CD4-positive, alpha-beta T cell treated with Interferon gamma for 1 hour (primary cell): ENCODE results near the gene MTMR2.

ENCODE experiments used
- DNase-seq: peaks from one replicate; pipeline ENCODE4 v3.0.0-alpha.2; 2020

MTMR2 gene

DNA sequence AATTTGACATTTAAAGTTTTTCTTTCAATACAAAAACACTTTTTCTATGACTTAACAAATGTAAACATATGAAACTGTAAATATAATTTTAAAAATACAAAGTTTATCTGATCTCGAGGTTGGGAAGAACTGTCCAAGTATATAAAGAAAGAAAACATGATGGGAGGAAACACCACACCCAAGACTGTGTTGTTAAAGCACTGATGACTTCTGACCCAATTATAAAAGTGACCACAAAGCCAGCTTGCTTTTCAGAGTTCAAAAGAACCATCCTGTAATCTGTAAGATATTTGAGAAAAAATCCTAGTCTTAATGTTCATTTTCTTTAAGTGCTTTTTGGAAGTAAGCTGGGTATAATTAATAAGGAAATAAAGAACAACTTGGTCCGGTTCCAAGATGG is 118.0 kb downstream of the MTMR2 start:
- no peak for DNase-seq

- DNase-seq: no peak
Observed at GRCh38 chr11:95803973-95804372, 119.9 kb downstream of the MTMR2 start.

GRCh38 chr11:95802806-95803205 is 121.1 kb downstream of the MTMR2 start:
- no peak for DNase-seq

DNA sequence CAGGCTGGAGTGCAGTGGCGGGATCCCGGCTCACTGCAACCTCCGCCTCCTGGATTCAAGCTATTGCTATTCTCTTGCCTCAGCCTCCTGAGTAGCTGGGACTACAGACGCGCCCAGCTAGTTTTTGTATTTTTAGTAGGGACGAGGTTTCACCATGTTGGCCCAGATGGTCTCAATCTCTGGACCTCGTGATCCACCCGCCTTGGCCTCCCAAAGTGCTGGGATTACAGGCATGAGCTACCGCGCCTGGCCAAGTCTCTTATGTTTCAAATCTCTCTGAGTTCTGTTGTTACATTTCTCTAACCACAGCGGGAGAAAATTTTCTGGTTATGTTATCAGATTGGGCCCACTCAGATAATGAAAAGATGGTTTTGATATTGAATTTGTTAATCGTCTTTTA is 123.5 kb downstream of the MTMR2 start:
- DNase-seq: no peak

DNA sequence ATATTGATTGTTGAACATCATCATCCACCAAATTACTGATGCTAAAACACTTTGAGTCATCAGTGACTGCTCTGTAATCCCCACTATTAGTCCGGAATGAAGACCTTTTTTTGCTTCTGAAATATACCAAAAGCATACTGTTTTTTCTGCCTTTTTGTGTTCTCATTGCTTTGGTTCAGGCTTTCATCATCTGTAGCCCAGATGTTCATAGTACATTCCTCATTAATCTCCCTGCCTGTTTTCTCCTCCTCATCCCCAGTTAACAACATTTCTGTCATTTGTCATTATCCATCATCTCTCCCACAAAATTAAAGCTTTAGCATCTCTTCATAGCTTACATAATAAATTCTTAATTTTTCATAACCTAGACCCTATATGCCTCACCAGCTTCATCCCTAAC is 124.4 kb downstream of the MTMR2 start:
- no peak for DNase-seq

DNA sequence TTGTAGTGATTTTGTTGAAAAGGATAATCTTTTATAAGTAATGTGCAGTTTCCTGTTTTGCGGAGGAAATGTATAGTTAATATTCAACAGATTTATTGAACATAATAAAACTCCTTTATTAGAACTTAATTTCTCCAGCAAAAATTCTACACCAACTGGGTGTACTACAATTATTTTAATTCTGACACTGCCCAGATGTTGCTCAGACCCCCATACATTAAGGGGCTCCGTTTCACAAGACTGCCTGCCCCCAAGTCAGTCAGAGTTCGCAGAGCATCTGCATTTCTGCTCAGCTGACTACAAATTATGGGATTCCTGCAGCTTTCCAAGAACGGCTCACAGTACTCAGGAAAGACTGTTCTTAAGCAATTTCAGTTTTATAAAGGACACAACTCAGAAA is 127.4 kb downstream of the MTMR2 start:
- no peak for DNase-seq

GRCh38 chr11:95795627-95796295 is 128.1 kb downstream of the MTMR2 start:
- no peak for DNase-seq

DNA sequence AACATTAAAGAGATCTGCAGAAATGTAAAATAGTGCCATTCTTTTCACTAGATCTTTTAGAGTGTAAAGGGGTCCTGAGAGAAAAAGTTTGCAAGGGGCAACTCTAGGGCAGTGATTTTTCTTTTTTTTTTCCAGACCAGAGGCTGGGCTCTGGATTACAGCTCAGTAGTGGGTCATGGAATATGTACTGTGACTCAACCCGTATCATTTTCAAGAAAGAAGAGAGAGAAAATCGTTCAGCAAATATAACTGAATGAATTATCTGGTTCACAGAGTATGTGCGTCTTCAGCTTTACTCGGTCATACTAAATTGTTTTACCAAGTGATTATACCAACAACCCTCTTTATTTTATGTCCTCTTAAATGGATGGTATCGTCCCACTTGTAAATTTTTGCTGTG is 129.8 kb downstream of the MTMR2 start:
- no peak for DNase-seq

DNA sequence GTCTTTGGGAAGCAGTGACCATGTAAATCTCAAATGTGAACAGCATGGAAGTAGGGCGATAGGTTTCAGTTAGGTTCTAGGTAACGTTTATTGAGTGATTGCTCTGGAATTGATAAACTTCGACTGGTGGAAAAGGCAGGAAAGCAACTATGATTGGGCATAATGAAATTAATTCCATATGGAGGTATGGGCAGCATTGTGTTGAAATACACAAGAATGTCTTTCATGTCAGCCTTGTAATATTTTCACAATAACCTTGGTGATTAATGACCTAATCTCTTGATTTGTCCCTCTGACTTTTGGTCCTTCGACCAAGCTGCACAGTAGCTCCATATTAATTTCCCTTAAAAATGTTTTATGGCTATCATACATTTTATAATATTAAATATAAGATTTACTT is 130.8 kb downstream of the MTMR2 start:
- no peak for DNase-seq

DNA sequence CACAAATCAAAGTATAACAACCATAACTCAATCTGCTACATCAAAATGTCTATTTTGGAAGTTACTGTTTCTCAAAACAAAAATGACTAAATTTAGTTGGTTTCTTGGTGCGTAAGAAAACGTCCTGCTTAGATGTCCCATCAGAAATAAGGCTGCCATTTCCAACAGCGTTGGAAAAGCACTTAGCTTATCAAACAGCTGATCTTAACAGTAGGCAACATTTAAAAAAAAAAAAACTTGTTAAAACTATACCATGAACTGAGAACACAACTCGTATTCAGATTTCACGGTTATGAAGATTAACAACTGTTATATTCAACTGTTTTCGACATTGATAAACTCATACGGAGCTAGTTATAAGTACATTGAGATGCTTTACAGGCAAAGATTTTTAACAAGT is 131.2 kb downstream of the MTMR2 start:
- no peak for DNase-seq

GRCh38 chr11:95792200-95792599 is 131.7 kb downstream of the MTMR2 start:
- no peak for DNase-seq

GRCh38 chr11:95791709-95792033 is 132.2 kb downstream of the MTMR2 start:
- no peak for DNase-seq

DNA sequence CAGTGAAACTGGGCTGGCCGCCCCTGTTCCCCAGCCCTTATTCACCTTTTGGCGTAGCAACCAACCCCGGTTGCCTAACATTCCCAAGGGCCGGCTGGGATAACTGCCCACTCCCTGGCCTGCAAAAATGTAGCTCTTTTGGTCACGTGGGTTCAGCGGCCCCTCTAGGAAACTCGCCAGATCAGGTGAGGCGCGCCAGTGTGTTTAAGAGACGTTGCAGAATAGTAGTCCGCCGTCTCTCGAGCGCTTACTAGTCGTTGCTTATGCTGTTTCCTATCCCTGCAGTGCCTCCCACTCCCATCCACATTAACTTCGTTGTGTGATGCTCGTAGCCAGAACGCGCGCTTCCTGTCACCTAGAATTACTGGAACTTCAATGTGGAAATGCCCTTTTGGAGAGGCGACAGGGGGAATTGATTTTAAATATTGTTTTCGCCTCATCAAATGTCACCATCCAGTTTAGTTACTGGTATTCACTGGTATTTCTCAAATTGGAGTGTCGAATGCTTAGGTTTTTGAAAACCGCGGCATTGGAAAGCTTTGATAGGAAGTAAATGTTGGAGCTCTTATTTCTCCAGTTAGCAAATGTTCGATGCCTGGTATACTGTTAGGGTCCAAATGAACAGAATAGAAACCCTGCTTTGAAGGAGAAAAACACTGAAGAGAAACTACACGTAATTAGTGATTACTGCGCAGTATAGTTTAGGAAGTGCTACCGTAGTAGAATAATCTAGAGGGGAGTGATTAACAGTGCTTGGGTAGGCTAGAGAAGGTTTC is 132.8 kb downstream of the MTMR2 start:
- DNase-seq: peak; percentile 49

- DNase-seq: peak; percentile 92
Observed at GRCh38 chr11:95790123-95790932, 133.6 kb downstream of the MTMR2 start, which contains the start of gene CEP57. TSS of gene CEP57 (plus strand) at chr11:95790498. CDS start at chr11:95790699, 201 bp downstream.

DNA sequence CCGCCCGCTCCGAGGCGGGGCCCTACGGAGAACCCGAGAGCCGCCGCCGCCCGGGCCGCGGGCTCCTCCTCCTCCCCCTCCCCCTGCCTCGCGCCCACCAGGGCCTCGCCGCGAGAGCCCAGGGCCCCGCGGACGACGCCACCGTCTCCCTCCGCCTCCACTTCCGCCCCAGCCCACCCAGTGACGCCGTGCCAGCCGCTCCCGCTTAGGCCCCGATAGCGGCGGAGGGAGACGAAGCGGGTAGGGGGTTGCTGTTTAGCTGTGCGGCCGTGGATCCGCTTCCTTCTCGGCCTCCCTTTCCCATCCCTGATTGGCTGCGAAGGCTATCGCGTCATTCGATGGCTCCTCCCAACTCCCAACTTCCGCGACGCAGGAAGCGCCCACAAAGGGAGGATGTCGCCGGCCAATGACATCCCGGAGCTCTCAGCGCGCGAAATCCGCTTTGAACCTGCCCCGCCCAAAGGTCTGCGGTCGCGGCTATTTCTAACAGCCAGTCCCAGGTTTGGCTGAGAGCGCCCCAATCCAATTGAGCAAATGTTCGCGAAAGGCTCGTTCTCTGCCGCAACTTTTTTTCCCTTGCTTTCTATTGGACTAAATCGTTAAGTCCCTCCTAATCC is 134.3 kb downstream of the MTMR2 start, which contains the start of gene FAM76B:
FAM76B (minus strand) TSS at position 277 of the 617 bp plus-strand sequence. CDS start 304 bp downstream, outside the sequence.
- peak; percentile 99 for DNase-seq

GRCh38 chr11:95788921-95789505 is 134.9 kb downstream of the MTMR2 start:
- peak; percentile 19 for DNase-seq
